C4-2B (cell line): ENCODE measurements around the gene STAC2.

ENCODE experiments used
- H3K27ac ChIP-seq: fragments of 450-650 bp; 2 replicates; pipeline ENCODE4 v1.5.1; 2017
- ZFX ChIP-seq: fragments of 450-650 bp; IDR thresholded peaks from 2 replicates; pipeline ENCODE4 v1.6.1; 2017
- TF ChIP-seq, protein P1 (sequence below): fragments of 450-650 bp; conservative IDR thresholded peaks from 2 replicates; pipeline ENCODE4 v1.5.1; 2017; ENCODE audit warnings: mild to moderate bottlenecking

STAC2 gene

DNA sequence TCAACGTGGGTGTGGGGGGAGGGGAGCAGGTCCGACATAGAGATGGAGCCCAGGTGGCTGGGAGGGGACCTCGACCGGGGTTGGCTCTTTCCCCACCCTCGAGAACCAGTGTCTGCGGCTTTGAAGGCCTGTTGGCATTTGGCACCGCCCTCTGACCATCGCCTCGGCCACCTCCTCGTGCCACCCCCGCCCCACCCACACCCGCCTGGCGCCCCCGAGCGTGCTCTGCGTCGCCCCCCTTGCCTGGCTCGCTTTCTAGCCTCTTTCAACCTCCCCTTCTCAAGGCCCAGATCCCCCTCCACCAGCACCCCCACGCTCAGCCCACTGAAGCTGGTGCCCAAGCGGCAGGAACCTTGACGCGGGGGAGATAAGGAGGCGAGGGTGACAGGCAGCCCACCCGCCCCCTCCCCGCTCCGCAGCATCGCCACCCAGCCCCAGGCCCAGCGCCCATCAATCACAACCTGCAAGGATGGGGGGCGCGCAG lies 28.9 kb downstream of the STAC2 start:
- H3K27ac ChIP-seq = peak overlapping the region; percentile 75
- no peak for TF ChIP-seq ZFX
- TF ChIP-seq, protein P1, sequence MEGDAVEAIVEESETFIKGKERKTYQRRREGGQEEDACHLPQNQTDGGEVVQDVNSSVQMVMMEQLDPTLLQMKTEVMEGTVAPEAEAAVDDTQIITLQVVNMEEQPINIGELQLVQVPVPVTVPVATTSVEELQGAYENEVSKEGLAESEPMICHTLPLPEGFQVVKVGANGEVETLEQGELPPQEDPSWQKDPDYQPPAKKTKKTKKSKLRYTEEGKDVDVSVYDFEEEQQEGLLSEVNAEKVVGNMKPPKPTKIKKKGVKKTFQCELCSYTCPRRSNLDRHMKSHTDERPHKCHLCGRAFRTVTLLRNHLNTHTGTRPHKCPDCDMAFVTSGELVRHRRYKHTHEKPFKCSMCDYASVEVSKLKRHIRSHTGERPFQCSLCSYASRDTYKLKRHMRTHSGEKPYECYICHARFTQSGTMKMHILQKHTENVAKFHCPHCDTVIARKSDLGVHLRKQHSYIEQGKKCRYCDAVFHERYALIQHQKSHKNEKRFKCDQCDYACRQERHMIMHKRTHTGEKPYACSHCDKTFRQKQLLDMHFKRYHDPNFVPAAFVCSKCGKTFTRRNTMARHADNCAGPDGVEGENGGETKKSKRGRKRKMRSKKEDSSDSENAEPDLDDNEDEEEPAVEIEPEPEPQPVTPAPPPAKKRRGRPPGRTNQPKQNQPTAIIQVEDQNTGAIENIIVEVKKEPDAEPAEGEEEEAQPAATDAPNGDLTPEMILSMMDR = no peak

DNA sequence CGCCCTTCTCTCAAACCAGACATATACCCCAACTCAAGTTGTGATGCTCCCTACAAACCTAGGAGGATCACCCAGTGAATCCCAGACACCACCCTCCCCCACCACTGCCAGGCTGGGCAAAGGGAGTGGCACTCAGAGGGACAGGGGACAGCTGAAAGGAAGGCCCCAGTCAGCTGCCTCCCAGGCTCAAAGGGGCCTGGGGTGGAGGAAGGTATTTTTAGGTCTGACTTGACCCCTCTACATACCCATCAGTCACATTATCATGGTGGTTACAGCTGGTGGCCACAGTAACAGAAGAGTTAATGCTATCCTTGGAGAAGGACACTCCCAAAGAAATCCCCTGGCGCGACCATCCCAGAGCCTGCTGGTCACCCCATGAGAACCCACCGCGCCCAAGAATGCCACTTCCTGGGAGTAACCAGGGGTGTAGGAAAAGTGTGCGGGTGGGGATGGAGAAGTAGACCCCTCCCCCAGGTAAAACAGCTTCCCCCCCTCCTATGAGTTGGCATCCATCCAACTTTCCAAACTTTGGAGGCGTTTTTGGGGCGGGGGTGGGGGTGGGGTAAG lies 29.4 kb downstream of the STAC2 start:
- H3K27ac ChIP-seq = peak overlapping the region; percentile 75
- TF ChIP-seq, protein P1 = no peak
- TF ChIP-seq ZFX = no peak

DNA sequence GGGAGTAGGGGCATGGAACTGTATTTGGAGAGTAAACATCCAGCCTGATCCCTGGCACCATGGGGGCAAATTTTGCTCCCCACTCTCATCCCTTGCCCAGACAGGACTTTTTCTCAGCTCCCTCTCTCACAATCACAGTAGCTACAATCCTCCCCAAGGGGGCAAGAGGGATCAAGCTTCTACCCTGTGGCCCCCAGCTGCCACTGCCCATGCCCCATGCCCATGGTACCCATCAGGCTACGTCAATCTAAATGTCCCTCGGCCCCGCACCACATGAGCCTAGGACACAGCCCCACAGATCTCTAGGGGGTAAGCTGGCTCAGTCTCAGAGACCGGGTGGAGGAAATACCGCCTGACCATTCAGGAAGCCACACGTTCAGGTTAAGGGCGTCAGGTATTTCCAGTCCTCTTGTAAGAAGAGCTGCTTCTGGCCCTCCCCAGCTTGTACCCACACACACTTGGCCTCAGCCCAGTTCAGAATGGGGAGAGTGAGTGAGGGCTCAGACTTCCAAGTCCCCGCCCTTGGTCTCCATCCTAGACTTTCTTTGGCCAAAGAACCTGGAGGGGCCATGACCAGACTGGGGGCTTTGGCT lies 30.1 kb downstream of the STAC2 start:
- TF ChIP-seq, protein P1 = no peak
- no peak for TF ChIP-seq ZFX
- H3K27ac ChIP-seq = peak overlapping the region; percentile 75

DNA sequence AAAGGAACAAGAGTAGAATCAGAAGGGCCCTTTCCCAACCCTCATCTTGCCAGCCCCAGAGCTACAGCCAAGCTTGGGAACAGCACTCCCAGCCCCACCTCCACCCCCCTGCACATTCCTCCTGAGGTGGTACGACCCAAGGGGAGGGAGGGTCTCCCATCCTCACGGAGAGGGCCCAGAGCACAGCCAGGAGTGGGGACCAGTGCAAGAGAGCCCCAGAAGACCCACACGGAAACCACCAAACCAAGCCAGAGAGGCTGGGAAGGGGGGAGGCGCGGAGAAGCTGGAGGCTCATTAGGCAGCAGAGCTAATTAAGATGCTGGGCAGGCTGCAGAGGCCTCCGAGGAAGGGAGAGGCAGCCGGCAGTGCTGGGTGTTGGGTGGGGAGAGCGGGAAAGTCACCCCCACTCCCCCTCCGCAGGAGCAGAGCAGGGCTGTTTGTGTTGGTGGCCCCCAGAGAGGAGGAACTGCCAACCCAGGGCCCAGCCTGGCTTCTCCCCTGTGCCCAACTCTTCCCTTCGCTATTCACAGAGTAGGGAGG lies 30.7 kb downstream of the STAC2 start:
- TF ChIP-seq, protein P1 = no peak
- no peak for TF ChIP-seq ZFX
- H3K27ac ChIP-seq = peak overlapping the region; percentile 75

DNA sequence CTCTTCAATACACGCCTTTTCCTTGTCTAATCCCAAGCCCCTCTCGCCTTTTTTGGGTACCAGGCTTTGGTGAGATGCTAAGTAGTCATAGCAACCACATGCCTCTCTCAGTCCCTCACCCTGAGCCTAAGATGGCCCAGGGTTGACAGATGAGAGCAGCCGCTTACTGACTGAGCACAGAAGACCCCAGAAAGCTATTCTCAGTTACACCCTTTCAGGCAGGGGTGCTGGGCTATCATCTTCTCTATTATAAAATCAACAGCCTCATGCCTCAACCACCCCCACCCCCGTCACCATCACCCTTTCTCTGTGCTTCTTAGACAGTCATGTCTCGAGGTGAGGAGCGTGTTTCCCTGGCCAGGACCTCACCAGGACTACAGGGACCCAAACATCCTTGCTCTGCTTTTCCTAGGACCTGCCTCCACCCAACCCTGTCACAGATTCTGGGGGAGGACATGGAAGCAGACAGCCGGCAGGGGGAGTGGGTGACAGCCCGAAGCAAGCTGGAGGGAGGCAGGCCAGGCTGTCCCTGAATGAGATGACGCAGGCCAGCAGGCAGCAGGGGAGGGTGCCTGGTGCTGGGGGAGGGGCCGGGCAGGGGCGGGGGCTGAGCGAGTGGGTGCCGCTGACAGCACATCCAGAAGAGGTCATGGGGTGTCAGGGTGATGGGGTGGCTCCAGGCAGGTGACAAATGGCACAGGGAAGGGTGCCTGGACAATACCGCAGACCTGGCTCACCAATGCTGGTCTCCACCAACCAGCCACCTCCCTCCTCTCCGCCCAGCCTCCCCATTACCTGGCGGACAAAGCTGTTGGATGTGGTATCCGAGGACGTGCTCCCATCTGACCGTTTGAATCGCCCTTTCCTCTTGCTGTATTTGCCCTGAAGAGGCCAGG lies 31.4 kb downstream of the STAC2 start:
- TF ChIP-seq ZFX = no peak
- TF ChIP-seq, protein P1 = no peak
- no peak overlapping the region for H3K27ac ChIP-seq

DNA sequence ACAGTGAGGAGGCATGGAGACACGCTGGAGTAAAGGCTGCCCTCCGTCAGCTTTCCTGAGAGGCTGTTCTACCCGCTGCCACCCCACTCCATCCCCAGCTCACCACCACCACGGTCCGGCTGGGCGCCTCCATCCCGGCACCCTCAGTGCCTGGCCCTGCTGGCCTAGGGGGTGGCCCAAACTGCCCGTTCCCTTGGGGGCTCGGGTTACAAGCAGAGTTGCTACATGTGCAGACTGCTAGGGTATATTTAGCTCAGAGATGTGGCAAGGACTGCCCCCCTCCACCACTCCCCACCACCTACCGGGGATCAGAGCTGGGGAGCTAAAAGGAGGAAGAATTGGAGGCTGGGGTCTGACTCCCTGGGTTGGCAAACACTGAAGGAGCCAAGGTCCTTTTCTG lies 32.4 kb downstream of the STAC2 start:
- TF ChIP-seq ZFX = no peak
- TF ChIP-seq, protein P1 = no peak
- H3K27ac ChIP-seq = no peak overlapping the region

DNA sequence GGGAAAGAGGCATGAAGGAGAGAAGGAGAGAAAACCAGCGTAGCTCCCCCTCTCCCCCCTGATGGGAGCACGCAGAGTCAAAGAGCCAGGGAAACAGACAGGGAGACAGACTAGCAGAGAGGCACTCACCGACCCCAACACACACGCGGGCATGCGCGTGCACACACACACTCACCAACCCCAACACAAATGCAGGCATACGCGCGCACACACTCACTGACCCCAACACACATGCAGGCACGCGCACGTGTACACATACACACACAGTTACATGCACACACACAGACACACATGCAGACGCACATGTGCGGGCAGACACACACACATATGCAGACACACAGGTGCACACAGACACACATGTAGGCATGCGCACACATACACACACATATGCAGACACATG lies 32.8 kb downstream of the STAC2 start:
- H3K27ac ChIP-seq = no peak overlapping the region
- TF ChIP-seq, protein P1 = no peak
- no peak for TF ChIP-seq ZFX
